ENCODE results near the gene CMKLR1. TPM values are rescaled to one million over a fixed set of nuclear protein-coding genes. Genes with fewer than 3 reads are reported as not detected.

Gene CMKLR1
- total and polyA plus RNA-seq, 10 of the 15 experiments (the other 5 are each of a cell fraction or from before 2014, with no cell fraction given): 13.8 to 52.3 (median 26.2) TPM

DNA sequence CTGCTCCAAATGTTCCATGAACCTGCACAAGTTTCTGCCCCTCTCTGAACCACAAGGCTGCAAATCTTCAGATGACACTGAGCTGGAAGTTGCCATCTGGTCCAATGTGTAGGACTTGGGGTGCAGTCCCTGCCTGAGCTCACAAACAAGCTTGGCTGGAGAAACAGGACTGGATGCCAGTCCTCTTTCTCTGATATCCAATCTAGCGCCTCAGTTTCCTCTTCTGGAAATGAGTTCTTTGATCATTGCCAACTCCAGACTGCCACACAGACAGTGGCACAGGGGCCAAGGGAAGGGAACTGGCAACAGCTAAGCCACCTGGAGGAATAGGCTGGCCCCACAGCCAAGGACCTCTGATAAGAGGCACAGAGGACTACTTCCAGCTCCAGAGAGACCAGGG, 15.5 kb downstream of the CMKLR1 start:
- intact Hi-C loops (cut with micrococcal nuclease; ENCODE audit: unreplicated experiment) (loop anchor here (5.0 kb wide), 1 partner anchor 39 kb away; no protein-coding TSS in a partner anchor), in situ Hi-C loops (cut with MboI) (no loop called here)
- ATAC-seq (no peak), DNase-seq (ENCODE audit: low read depth, low spot score) (no peak), FAIRE-seq (no peak)
- BruUV-seq (replicated peaks): no TSS peak
- Histone ChIP-seq H3K36me3 (ENCODE audit: control insufficient read depth in 2 of 2, insufficient read depth in 2 of 2, low read length in 1 of 2) (no peaks in the 10 kb centered on the region), H4K20me1 (ENCODE audit: control insufficient read depth, insufficient read depth) (no peaks in the 10 kb centered on the region), H3K27me3 (replicated peaks in 1 of 2; ENCODE audit: control insufficient read depth in 2 of 2, insufficient read depth in 2 of 2, low read length in 1 of 2) (no peaks in the 10 kb centered on the region), H3K4me2 (ENCODE audit: control insufficient read depth, insufficient read depth) (no peak overlapping the region), H3K9ac (ENCODE audit: control insufficient read depth, insufficient read depth, low read length) (no peak overlapping the region), H3K27ac (ENCODE audit: control insufficient read depth, insufficient read depth) (no peak overlapping the region), H2AFZ (ENCODE audit: control insufficient read depth, low read depth, low read length) (no peak overlapping the region), H3K4me3 (no peak overlapping the region), H3K9me3 (replicated peaks; ENCODE audit: control insufficient read depth, insufficient read depth, low read length) (peaks cover 4% of the 10 kb centered on the region; the same call in 2 of the 3 replicates), H3K4me1 (ENCODE audit: control insufficient read depth, insufficient read depth, low read length) (peaks cover 37% of the 10 kb centered on the region), H3K79me2 (ENCODE audit: control insufficient read depth, insufficient read depth, low read length) (peaks cover 20% of the 10 kb centered on the region)
- ChIA-PET POLR2A (no interaction called here), CTCF (interaction anchor here (1.3 to 2.2 kb wide), 2 partner anchors 9 to 13 kb away, joined by 4 to 6 read pairs; no protein-coding TSS in a partner anchor), SMC1A (ENCODE audit: uncharacterized antibody, unreplicated experiment) (interaction anchor here (1.1 to 19.0 kb wide), 2 partner anchors 9 to 12 kb away, joined by 3 to 185 read pairs; partner anchors contain the start of gene CMKLR1), RAD21 (ENCODE audit: unreplicated experiment) (interaction anchor here (4.7 kb wide), 1 partner anchor 11 kb away, joined by 23 read pairs; no protein-coding TSS in a partner anchor)
- WGBS (ENCODE audit: insufficient coverage, insufficient replicate concordance, low lambda C conversion rate, missing lambda C conversion rate): 80% methylated on average over 1 of the region's 1 CpG
- TF ChIP-seq JUND (IDR thresholded peaks at IDR 0.05; ENCODE audit: low read depth, low read length) (no peak), GABPA (IDR thresholded peaks at IDR 0.05; ENCODE audit: low read depth) (no peak), NFYA (IDR thresholded peaks at IDR 0.05; ENCODE audit: borderline replicate concordance, low read depth, low read length) (no peak), POLR2AphosphoS2 (IDR thresholded peaks at IDR 0.05; ENCODE audit: low read depth, low read length) (no peak), NR2C1 (IDR thresholded peaks at IDR 0.05) (no peak), IRF4 (IDR thresholded peaks at IDR 0.05; ENCODE audit: low read depth, low read length) (no peak), HCFC1 (IDR thresholded peaks at IDR 0.05; ENCODE audit: low read length) (no peak)
- TF ChIP-seq, protein P1, sequence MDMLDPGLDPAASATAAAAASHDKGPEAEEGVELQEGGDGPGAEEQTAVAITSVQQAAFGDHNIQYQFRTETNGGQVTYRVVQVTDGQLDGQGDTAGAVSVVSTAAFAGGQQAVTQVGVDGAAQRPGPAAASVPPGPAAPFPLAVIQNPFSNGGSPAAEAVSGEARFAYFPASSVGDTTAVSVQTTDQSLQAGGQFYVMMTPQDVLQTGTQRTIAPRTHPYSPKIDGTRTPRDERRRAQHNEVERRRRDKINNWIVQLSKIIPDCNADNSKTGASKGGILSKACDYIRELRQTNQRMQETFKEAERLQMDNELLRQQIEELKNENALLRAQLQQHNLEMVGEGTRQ (IDR thresholded peaks at IDR 0.05; ENCODE audit: borderline replicate concordance, low read depth, low read length): no peak
- TF ChIP-seq, protein P2, sequence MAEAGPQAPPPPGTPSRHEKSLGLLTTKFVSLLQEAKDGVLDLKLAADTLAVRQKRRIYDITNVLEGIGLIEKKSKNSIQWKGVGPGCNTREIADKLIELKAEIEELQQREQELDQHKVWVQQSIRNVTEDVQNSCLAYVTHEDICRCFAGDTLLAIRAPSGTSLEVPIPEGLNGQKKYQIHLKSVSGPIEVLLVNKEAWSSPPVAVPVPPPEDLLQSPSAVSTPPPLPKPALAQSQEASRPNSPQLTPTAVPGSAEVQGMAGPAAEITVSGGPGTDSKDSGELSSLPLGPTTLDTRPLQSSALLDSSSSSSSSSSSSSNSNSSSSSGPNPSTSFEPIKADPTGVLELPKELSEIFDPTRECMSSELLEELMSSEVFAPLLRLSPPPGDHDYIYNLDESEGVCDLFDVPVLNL (IDR thresholded peaks at IDR 0.05; ENCODE audit: low read depth, low read length): no peak
- TF ChIP-seq, protein P3, sequence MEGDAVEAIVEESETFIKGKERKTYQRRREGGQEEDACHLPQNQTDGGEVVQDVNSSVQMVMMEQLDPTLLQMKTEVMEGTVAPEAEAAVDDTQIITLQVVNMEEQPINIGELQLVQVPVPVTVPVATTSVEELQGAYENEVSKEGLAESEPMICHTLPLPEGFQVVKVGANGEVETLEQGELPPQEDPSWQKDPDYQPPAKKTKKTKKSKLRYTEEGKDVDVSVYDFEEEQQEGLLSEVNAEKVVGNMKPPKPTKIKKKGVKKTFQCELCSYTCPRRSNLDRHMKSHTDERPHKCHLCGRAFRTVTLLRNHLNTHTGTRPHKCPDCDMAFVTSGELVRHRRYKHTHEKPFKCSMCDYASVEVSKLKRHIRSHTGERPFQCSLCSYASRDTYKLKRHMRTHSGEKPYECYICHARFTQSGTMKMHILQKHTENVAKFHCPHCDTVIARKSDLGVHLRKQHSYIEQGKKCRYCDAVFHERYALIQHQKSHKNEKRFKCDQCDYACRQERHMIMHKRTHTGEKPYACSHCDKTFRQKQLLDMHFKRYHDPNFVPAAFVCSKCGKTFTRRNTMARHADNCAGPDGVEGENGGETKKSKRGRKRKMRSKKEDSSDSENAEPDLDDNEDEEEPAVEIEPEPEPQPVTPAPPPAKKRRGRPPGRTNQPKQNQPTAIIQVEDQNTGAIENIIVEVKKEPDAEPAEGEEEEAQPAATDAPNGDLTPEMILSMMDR (IDR thresholded peaks at IDR 0.05 in 2 of 3, conservative IDR thresholded peaks at IDR 0.05 in 1 of 3; ENCODE audit: control insufficient read depth in 2 of 3, extremely low read depth in 1 of 3, insufficient read depth in 1 of 3, low read depth in 3 of 3, low read length in 3 of 3): no peak
